Activated CD4-positive, alpha-beta T cell treated with anti-CD3 and anti-CD28 coated beads, Interleukin-10, Interleukin-2, amounts not matched to agents 100 ng/mL and 50 ng/mL, durations not matched to agents 16 hours and 8 hours (primary cell): ENCODE results near the gene GMCL2.
"Not testable (repeated sequence)": the region's sequence is repeated elsewhere in the genome, so short reads cannot be mapped to it uniquely, and the experiment has no call there.

Experiments used
- DNase-seq: peaks from one replicate; pipeline ENCODE4 v3.0.0-alpha.2; 2020

Gene GMCL2

DNA sequence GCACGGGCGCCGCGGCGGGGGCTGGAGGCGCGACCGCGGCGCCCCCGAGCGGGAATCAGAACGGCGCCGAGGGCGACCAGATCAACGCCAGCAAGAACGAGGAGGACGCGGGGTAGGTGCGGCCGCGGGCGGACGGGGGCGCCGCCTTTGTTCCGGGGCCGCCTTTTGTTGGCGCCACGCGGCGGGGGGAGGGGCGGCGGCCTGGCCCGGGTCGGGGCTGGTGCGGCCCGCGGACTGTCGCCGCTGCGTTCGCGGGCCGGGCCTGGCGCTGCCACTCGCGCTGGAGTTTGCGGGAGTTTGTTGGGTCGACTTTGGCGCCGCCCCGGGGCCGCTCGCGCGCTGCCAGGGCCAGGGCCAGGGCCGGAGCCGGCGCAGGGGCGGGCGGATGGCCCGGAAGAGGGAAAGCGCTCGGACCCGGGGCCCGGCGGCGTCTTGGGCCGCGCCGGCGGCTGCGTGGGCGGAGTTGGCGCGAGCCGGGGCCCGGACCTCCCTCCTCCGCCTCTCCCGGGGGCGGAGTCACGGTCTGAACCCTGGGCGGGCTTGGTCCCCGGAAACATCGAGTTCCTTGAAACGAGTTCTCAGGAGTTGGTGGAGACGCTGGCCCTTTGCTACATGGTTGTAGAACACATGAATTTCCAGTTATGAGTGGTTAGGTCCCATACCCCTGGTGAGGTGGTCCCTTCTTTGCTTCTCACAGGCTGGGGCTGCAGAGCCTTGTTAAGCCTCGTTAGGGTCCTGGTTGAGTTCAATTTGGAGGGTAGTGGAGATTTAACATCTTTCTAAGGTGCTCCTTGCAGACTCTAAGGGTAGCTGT is 18.0 kb upstream of the GMCL2 start:
- DNase-seq, result peak; percentile 88

DNA sequence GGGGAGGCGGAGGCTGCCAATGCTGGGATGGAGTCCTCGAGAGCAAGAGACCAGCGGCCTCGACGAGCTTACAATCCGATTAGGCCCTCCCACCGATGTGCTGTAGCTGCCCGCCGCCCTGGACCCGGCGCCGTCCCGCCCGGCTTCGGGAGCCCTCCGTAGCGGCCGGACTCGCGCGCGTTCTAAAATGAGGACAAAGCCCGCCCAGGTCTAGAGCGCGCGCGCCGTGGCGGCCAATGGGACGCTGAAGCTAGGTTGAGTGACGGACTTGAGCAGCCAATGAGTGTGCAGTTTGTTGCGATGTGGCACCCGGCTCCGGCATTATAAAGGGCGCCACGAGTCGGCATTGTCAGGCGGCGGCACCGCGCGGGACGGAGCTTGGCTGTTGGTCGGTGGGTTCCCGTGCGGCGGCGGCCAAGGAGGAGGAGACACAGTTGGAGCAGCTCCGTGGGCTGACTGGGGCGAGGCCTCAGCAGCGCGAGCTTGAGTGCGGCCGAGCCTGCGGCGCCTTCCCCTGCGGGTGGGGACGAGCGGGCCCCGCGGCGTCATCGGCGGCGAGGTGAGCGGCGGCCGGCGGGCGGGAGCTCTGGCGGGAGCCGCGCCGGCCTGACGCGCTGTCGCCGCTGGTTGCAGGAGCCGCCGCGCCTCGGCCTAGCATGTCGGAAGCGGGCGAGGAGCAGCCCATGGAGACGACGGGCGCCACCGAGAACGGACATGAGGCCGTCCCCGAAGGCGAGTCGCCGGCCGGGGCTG is 17.2 kb upstream of the GMCL2 start, which contains the start of gene HNRNPAB:
HNRNPAB (plus strand) TSS at position 352 of the 753 bp plus-strand sequence; CDS start at position 657, 305 bp downstream.
- DNase-seq, result peak; percentile 96

DNA sequence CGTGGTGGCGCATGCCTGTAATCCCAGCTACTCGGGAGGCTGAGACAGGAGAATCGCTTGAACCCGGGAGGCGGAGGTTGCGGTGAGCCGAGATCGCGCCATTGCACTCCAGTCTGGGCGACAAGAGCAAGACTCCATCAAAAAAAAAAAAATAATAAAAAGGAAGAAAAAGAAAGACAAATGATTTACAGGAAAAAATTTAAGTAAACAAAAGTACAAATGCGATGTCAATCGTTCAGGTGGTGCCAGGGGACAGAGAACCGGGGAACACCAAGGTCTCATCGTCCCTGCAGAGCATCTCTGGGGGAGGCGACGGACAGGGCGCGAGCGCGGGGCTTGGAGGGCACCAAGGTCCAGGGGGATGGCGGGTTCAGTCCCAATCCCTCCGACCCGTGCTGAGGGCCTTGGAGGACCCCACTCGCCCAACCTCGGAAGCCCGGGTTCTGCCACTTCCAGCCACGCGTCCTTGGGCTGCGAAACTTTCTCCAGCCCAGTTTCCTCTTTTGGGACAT is 16.6 kb upstream of the GMCL2 start:
- no peak for DNase-seq

DNA sequence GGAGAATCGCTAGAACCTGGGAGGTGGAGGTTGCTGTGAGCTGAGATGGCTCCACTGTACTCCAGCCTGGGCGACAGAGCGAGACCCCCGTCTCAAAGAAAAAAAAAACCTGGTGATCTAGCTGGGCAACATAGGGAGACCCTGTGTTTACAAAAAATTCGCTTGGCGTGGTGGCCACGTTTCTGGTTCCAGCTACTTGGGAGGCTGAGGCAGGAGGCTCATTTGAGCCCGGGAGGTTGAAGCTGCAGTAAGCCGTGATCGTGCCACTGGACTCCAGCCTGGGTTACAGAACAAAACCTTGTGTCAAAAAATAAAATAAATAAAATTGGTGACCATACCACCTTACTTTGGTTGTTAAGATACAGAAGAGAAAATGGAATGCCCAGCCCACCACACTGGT is 15.4 kb upstream of the GMCL2 start:
- no peak for DNase-seq

DNA sequence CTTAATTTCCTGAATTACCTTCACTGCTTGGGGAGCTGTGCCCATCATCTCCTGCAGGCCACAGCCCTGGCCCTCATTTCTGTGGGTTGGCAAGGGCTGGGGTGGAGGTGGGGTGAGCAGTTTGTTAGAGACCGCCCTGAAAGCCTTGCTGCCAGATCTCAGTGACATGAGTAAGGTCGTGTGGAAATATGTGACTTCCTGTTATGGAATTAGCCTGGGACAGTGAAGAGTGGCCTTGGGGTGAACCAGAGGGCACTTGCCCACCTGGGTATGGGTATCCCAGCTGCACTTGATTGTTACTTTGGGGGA is 14.7 kb upstream of the GMCL2 start:
- no peak for DNase-seq

DNA sequence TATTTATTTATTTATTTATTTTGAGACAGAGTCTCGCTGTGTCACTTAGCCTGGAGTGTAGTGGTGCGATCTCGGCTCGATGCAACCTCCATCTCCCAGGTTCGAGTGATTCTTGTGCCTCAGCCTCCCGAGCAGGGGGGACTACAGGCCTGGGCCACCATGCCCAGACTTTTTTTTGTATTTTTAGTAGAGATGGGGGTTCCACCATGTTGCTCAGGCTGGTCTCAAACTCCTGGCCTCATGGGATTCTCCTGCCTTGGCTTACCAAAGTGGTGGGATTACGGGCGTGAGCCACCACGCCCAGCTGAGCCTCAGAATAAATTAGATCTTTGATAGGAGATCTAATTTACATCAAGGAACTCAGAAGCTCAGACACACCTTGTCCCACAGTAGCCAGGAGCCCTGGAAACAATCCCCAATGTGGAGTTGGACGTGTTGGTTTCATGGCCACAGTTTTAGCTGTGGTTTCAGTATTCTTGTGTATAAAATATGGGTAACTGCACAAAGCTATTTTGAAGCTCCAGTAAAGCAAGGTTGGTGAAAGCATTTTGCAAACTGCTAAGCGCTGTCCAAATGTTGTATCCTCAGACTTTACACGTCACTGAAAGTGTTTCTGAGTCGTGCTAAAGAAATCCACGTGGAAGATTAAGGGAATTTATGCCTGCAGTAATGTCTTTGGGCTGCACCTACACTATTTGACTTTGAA is 14.2 kb upstream of the GMCL2 start:
- no peak for DNase-seq

DNA sequence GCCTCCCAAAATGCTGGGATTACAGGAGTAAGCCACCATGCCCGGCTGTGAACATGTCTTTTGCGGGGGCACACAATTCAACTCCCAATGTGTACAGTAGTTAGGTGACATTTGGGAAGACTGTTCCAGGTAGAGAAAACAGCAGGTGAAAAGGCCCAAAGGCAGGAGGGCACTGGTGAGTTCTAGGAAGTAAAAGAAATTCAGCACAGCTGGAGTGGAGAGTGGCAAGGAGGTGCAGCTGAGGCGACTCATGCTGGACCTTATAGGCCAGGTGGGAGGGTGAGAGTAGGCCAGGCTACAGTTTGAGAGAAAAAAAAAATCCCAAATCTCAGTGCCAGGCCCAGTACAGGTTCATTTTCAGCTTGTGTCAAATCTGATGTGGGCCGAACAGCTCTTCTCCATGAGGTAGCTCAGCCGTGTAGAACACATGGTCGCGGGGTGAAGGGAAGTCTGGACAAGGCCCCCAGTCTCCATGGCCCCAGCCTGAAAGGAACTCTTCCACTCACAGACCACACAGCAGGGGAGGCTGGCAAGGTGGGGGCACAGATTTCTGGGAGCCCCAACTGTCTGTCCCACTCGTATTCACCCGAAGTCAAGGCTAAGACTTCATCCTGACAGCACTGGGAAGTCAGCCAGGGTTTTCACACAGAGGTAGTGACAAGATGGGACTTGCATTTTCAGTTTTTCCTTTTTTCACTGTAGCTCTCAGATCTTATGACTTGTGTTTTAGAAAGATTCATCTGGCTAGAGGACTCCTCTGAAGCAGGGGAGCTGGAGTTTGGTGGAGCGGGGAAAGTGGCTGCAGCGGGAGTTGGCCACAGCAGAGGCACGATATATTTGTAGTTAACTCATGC is 12.6 kb upstream of the GMCL2 start:
- DNase-seq, result no peak

DNA sequence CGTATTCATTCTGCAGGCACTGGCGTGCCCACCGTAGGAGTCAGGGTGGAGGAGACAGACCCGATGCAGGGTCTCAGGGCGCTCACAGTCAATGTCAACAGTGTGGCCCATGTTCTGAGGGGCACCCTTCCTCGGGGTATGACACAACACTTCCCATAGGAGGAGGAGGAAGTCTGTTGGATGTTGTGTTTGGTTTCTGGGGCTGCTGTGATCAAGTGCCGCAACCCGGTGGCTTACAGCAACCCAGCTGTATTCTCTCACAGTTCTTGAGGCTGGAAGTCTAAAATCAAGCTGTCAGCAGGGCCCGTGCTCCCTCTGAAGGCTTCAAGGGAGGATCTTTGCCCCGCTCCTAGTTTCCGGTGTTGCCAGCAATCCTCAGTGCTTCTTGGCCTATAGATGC is 11.5 kb upstream of the GMCL2 start:
- DNase-seq, result no peak

DNA sequence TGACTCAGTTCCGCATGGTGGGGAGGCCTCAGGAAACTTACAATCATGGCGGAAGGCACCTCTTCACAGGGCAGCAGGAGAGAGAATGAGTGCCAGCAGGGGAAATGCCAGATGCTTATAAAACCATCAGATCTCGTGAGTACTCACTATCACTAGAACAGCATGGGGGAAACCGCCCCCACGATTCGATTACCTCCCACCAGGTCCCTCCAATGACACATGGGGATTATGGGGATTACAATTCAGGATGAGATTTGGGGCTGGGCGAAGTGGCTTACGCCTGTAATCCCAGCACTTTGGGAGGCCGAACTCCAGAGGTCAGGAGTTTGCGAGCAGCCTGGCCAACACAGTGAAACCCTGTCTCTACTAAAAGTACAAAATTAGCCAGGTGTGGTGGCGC is 11.0 kb upstream of the GMCL2 start:
- DNase-seq, result not testable (repeated sequence)

DNA sequence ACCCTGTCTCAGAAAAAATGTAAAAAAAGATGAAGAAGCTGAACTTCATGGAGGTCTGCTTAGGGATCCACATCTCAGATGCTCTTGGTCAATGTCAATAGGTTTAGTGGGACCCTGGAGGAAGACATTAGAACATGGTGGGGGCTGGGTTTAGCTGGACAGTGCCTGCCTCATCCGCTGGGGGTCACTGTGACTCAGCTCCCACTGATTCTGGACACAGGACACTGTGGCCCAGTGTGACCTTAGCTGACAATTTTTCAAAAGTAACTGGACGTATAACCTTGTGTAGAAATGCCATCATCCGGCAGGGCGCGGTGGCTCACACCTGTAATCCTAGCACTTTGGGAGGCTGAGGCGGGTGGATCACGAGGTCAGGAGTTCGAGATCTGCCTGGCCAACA is 9.8 kb upstream of the GMCL2 start:
- DNase-seq, result no peak

DNA sequence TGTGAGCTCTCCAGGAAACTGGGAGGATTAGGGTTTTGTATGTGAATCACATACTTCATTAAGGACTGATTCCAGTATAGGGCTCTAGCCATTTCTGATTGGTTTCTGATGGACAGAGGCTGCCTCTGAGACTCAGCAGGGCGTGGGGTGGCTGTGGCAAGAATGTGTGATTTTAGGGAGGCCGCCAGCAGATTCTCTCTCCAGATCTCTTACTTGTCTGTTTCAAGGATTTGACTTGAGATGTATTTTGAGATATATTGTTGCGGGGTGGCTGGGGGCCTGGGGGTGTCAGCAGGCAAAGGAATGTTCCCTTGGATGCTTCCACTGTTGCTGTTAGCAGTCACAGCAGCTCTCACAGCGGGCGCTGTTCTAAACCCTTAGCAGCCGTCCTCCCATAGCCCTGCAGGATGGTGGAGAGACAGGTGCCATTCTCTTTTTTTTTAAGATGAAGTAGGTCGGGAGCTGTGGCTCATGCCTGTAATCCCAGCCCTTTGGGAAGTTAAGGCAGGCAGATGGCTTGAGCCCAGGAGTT is 9.2 kb upstream of the GMCL2 start:
- DNase-seq, result no peak

DNA sequence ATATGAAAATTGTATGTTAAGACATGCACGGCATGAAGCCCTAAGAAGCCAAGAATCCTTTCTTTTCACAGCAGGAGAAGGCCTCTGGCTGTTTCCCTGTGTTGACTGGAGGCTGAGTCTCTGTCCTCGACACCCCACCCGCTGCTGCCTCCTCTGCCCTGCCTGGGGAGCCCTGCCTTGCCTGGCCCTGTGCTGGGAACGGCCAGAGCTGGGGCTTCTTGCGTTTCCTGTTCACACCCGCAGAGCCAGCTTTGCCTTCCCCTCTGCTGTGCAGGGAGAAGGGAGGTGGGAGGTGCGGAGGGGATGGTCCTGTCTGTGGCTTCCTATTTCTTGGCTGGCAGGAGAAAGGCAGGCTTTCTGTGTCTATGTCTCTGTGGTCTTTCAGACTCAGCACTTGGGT is 6.9 kb upstream of the GMCL2 start:
- no peak for DNase-seq

DNA sequence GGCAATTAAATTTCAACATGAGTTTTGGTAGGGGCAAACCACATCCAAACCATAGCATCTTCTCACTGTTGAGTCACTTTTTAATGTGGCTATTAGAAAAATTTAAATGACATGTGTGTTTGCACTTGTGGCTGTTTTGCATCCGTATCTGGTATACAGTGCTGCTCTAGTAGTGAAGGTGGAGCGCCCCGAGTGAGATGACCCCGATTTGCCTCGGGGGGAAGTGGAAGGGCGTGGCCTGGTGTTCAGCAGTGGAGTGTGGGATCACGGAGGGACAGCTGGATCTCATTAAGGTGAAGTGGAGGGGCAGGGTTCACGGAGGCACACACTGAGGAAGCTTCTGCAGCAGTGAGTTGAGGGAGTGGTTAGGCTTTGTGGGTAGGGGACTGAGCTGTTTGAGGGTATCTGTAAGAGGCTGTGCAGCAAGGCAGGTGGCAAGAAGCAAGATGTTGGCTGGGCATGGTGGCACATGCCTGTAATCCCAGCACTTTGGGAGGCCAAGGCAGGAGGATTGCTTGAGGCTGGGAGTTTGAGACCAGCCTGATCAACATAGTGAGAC is 6.2 kb upstream of the GMCL2 start:
- DNase-seq, result no peak

DNA sequence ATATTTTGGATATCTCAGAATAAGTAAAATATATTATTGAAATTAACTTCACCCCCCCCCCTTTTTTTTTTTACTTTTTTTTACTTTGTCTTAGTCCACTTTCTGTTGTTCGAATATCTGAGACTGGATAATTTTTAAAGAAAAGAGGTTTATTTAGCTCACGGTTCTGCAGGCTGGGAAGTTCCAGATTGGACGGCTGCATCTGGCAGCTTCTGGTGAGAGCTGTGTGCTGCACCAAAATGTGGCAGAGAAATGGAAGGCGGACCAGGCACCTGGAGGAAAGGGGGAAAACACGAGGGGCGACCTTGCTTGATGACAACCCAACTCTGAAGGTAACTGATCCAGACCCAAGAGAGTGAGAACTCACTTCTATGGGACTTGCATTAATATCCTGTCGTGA is 5.6 kb upstream of the GMCL2 start:
- no peak for DNase-seq

DNA sequence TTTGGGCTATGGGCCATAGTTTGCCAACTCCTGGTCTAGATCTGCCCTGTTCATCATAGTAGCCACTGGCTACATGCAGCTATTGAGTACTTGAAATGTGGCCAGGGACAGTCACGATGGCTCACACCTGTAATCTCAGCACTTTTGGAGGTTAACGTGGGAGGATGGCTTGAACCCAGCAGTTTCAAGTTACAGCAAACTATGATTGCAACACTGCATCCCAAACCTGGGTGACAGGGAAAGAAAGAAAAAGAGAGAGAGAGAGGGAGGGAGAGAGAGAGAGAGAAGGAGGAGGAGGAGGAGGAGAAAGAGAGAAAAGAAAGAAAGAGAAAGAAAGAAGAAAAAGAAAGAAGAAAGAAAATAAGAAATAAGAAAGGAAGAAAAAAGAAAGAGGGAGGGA is 5.1 kb upstream of the GMCL2 start:
- no peak for DNase-seq

DNA sequence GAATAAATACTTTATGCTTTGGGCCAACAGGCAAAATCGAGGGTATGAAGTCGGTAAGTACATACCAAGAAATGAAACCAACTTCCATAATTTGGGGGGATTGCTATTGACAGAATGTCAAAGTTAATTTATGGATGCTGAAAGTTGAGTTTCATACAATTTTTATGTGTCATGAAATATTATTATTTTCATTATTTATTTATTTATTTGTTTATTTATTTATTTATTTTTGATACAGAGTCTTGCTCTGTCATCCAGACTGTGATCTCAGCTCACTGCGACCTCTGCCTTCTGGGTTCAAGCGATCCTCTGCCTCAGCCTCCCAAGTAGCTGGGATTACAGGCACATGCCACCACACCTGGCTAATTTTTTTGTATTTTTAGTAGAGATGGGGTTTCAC is 4.5 kb upstream of the GMCL2 start:
- DNase-seq, result no peak

DNA sequence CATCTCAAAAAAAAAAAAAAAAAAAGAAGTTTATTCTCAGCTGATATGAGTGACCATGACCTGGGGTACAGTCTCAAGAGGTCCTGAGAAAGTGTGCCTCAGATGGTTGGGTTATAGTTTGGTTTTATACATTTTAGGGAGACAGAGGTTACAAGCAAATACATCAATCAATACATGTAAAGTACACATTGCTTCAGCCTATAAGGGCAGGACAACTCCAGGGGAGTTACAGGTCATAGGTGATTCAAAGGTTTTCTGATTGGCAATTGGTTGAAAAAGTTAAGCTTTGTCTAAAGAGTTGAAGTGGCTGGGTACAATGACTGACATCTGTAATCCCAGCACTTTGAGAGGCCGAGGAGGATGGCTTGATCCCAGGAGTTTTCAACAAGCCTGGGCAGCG is 2.3 kb upstream of the GMCL2 start:
- DNase-seq, result no peak

DNA sequence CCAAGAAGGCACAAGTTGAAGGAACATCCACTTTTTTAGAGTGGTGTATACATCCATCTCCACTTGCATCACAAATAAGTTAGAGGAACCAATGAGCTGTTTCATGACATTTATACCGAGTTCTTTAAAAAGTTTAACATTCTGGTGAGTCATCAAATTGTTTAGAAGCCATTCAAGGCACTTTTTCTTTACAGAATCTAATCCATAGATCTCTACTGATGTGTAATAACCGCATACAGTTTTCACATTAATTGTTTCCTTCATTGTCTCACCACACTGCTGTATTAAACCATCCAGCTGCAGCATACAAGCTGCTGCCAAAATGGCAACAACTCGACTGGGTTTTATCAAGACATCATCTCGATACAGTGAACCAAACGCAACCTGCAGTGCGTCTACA is 744 bp downstream of the GMCL2 start:
- no peak for DNase-seq

DNA sequence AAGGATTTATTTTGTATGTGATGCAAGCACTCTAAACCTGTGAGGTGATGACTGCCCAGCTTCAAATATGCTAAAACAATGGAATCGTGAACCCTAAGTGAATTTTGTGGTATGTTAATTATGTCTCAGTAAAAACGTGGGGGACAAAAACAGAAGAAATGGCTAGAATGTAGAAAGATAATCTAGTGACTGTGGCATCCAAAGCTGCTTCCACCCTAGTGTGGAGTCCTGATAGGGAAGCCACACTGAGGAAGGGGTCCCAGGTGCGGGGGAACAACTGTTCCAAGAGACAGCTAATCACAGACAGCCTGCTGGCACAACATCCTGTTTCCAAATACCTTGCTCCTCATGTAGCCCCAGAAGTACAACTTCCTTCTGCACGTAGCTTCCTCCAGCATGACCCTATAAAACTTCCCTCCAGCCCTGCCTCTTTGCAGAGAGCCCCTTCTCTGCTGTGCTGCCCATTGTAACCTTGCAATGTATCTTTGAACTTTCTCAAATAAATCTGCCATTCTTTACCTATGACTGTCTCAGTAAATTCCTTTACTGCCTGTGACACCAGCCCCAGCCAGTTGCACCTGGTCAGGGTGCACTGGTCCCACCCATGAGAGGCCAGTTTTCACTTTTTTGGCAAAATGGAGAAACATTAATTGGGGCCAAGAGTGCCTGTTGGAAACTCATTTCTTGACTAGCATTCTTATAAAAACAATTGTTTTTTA is 4.9 kb downstream of the GMCL2 start:
- no peak for DNase-seq

DNA sequence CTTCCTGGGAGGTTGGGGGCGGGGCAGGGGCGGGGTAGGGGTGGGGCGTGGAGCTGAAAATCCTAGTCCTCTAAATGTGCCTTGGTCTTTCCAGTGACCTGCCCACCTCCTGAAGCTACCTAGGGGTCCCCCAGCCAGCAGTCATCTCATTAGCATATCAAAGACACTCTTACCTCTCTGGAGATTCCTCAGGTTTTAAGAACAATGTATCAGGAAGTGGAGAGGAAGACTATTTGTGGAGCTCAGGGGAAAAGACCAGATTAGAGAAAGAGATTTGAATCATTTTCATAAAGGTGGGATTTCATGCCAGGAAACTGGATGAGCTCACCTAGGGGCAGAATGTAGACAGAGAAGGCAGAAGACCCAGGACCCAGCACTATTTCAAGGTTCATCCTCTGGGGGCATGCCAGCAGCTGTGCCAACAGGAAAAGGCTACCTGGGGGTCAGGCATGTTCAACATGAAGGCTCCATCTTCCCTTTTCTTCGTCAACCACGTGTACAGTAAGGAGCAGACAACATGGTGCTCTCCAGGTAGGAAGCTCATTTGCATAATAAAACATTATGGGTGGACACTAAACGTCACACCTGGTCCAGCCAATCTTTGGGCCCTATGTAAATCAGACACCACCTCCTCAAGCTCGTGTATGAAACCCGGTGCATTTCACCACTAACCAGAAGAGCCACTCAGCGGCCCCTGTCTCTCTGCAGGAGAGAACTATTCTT is 6.9 kb downstream of the GMCL2 start:
- DNase-seq, result no peak

DNA sequence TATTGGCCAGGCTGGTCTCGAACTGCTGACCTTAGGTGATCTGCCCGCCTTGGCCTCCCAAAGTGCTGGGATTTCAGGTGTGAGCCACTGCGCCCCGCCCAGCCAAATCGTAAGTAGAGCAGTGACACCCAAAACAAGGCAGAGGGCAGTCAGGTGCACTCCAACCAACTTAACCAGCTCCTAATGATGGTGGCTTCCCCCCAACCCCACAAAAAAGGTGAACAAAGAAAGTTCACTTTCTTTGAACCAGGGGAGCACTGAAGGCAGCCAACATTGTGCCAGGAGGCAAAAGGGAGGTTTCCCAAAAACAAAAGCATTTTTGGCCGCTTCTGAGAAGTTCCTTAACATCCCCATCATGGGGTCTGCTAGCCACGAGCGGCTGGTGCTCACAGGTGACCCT is 9.6 kb downstream of the GMCL2 start:
- no peak for DNase-seq
